A673 (cell line): ENCODE data around the gene IL4R.

Experiments
- EZH2 ChIP-seq: fragments of 200-600 bp; sonication (generic); IDR thresholded peaks from 2 replicates; pipeline ENCODE4 v1.6.1; 2017; ENCODE audit warnings: borderline replicate concordance, low read depth, mild to moderate bottlenecking, mixed read lengths, antibody characterized with exemption, low read length; ENCODE audit not compliant: poor library complexity, severe bottlenecking
- TF ChIP-seq, protein P1 (sequence below): fragments of 300-800, 200-600 bp; sonication (generic); conservative IDR thresholded peaks from 2 replicates; pipeline ENCODE4 v1.5.1; 2017; ENCODE audit warnings: low read depth, mild to moderate bottlenecking, antibody characterized with exemption, low read length, moderate library complexity, mixed read lengths

DNA sequence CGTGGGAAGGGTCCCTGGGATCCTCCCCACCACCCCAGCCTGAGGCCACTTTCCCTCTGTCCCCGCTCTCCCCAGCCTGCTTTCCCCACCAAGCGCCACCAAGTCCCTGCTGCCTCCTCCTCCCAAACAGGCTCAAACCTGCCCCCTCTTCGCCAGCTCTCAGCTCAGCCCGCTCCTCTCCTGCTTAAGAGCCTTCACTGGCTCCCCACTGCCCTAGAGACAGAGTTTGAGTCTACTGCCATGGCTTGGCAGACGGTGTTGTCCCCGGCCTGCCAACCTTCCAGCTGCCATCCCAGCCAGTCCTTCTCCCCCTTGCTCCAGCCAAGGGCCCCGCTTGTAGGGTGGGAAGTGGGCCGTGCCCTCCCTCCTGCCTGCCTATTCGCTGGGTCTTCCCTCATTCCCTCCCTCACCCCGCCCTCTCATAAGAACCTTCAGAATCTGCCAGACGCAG lies 11.1 kb downstream of the IL4R start:
- TF ChIP-seq, protein P1, sequence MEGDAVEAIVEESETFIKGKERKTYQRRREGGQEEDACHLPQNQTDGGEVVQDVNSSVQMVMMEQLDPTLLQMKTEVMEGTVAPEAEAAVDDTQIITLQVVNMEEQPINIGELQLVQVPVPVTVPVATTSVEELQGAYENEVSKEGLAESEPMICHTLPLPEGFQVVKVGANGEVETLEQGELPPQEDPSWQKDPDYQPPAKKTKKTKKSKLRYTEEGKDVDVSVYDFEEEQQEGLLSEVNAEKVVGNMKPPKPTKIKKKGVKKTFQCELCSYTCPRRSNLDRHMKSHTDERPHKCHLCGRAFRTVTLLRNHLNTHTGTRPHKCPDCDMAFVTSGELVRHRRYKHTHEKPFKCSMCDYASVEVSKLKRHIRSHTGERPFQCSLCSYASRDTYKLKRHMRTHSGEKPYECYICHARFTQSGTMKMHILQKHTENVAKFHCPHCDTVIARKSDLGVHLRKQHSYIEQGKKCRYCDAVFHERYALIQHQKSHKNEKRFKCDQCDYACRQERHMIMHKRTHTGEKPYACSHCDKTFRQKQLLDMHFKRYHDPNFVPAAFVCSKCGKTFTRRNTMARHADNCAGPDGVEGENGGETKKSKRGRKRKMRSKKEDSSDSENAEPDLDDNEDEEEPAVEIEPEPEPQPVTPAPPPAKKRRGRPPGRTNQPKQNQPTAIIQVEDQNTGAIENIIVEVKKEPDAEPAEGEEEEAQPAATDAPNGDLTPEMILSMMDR: no peak
- no peak for TF ChIP-seq EZH2
